ENCODE data around the gene EPS8L1. TPM values are rescaled to one million over a fixed set of nuclear protein-coding genes. Genes with fewer than 3 reads are reported as not detected.
"Not testable (repeated sequence)": the region's sequence is repeated elsewhere in the genome, so short reads cannot be mapped to it uniquely, and the experiment has no call there.

Gene EPS8L1
- total and polyA plus RNA-seq, 2 donors = 3.0 to 8.1 TPM

- peak within 1 kb of the TSS; percentile 89 for H3K4me3 ChIP-seq (ENCODE audit: low read depth, low read length)
- peak; percentile 82 for DNase-seq (ENCODE audit: extremely low spot score)
- 1% methylated on average over 70 of the region's 70 CpGs for WGBS
- peaks cover 3% of the 10 kb centered on the region for H3K36me3 ChIP-seq (ENCODE audit: insufficient read depth)
- H3K4me1 ChIP-seq (ENCODE audit: insufficient read depth) = no peaks in the 10 kb centered on the region
- H3K27ac ChIP-seq (ENCODE audit: low read depth) = peak within 1 kb of the TSS; percentile 72
These were observed 12.8 kb upstream of the EPS8L1 start, which contains the start of gene RDH13 for GRCh38 chr19:55062735-55063491. Gene RDH13 (minus strand): TSS chr19:55063148. CDS start chr19:55063032, 116 bp downstream.

- no peak for DNase-seq (ENCODE audit: extremely low spot score)
These were observed 12.2 kb upstream of the EPS8L1 start for GRCh38 chr19:55063492-55063843.

GRCh38 chr19:55065516-55065915 lies 10.2 kb upstream of the EPS8L1 start:
- 80% methylated on average over 9 of the region's 9 CpGs for WGBS
- H3K36me3 ChIP-seq (ENCODE audit: insufficient read depth); DNase-seq (ENCODE audit: extremely low spot score); H3K27ac ChIP-seq (ENCODE audit: low read depth); H3K4me3 ChIP-seq (ENCODE audit: low read depth, low read length); H3K4me1 ChIP-seq (ENCODE audit: insufficient read depth): not testable (repeated sequence)

More at GRCh38 chr19:55063492-55063843, 12.2 kb upstream of the EPS8L1 start:
- no peaks in the 10 kb centered on the region for H3K36me3 ChIP-seq (ENCODE audit: insufficient read depth)
- H3K27ac ChIP-seq (ENCODE audit: low read depth) = no peak overlapping the region
- peak overlapping the region; percentile 89 for H3K4me3 ChIP-seq (ENCODE audit: low read depth, low read length)
- no peaks in the 10 kb centered on the region for H3K4me1 ChIP-seq (ENCODE audit: insufficient read depth)
- 62% methylated on average over 3 of the region's 3 CpGs for WGBS

- H3K36me3 ChIP-seq (ENCODE audit: insufficient read depth) = no peaks in the 10 kb centered on the region
- no peak for DNase-seq (ENCODE audit: extremely low spot score)
- no peak overlapping the region for H3K27ac ChIP-seq (ENCODE audit: low read depth)
- WGBS = 22% methylated on average over 2 of the region's 2 CpGs
- no peaks in the 10 kb centered on the region for H3K4me1 ChIP-seq (ENCODE audit: insufficient read depth)
- no peak overlapping the region for H3K4me3 ChIP-seq (ENCODE audit: low read depth, low read length)
These were observed 9.5 kb upstream of the EPS8L1 start for GRCh38 chr19:55066107-55066709.

GRCh38 chr19:55067869-55068268 lies 7.8 kb upstream of the EPS8L1 start:
- no peak for DNase-seq (ENCODE audit: extremely low spot score)
- Histone ChIP-seq H3K36me3 (ENCODE audit: insufficient read depth) (no peaks in the 10 kb centered on the region), H3K4me1 (ENCODE audit: insufficient read depth) (no peaks in the 10 kb centered on the region), H3K4me3 (ENCODE audit: low read depth, low read length) (no peak overlapping the region), H3K27ac (ENCODE audit: low read depth) (no peak overlapping the region)
- WGBS = 30% methylated on average over 3 of the region's 3 CpGs

- Histone ChIP-seq H3K36me3 (ENCODE audit: insufficient read depth) (no peaks in the 10 kb centered on the region), H3K4me3 (ENCODE audit: low read depth, low read length) (no peak overlapping the region), H3K27ac (ENCODE audit: low read depth) (peak overlapping the region; percentile 78), H3K4me1 (ENCODE audit: insufficient read depth) (no peaks in the 10 kb centered on the region)
- DNase-seq (ENCODE audit: extremely low spot score) = no peak
- WGBS = 6% methylated on average over 30 of the region's 30 CpGs
These were observed 6.5 kb upstream of the EPS8L1 start for GRCh38 chr19:55068950-55069864.

GRCh38 chr19:55069865-55070197 lies 5.8 kb upstream of the EPS8L1 start:
- Histone ChIP-seq H3K27ac (ENCODE audit: low read depth) (no peak overlapping the region), H3K36me3 (ENCODE audit: insufficient read depth) (no peaks in the 10 kb centered on the region), H3K4me1 (ENCODE audit: insufficient read depth) (no peaks in the 10 kb centered on the region), H3K4me3 (ENCODE audit: low read depth, low read length) (no peak overlapping the region)
- DNase-seq (ENCODE audit: extremely low spot score) = no peak
- WGBS = 97% methylated on average over 2 of the region's 2 CpGs

GRCh38 chr19:55070466-55071128 lies 5.1 kb upstream of the EPS8L1 start:
- no peak for DNase-seq (ENCODE audit: extremely low spot score)
- WGBS = 83% methylated on average over 10 of the region's 10 CpGs
- no peaks in the 10 kb centered on the region for H3K4me1 ChIP-seq (ENCODE audit: insufficient read depth)
- no peak overlapping the region for H3K27ac ChIP-seq (ENCODE audit: low read depth)
- no peaks in the 10 kb centered on the region for H3K36me3 ChIP-seq (ENCODE audit: insufficient read depth)
- no peak overlapping the region for H3K4me3 ChIP-seq (ENCODE audit: low read depth, low read length)

- WGBS = 39% methylated on average over 8 of the region's 8 CpGs
- DNase-seq (ENCODE audit: extremely low spot score) = no peak
- no peaks in the 10 kb centered on the region for H3K4me1 ChIP-seq (ENCODE audit: insufficient read depth)
- H3K27ac ChIP-seq (ENCODE audit: low read depth) = no peak overlapping the region
- no peak overlapping the region for H3K4me3 ChIP-seq (ENCODE audit: low read depth, low read length)
- no peaks in the 10 kb centered on the region for H3K36me3 ChIP-seq (ENCODE audit: insufficient read depth)
These were observed 4.6 kb upstream of the EPS8L1 start for GRCh38 chr19:55071129-55071502.

- no peak overlapping the region for H3K27ac ChIP-seq (ENCODE audit: low read depth)
- H3K4me1 ChIP-seq (ENCODE audit: insufficient read depth) = no peaks in the 10 kb centered on the region
- WGBS = 64% methylated on average over 8 of the region's 8 CpGs
- DNase-seq (ENCODE audit: extremely low spot score) = no peak
- H3K4me3 ChIP-seq (ENCODE audit: low read depth, low read length) = no peak overlapping the region
- H3K36me3 ChIP-seq (ENCODE audit: insufficient read depth) = no peaks in the 10 kb centered on the region
These were observed 3.8 kb upstream of the EPS8L1 start for GRCh38 chr19:55071913-55072312.

GRCh38 chr19:55076321-55076720 lies 652 bp downstream of the EPS8L1 start:
- Histone ChIP-seq H3K36me3 (ENCODE audit: insufficient read depth) (no peaks in the 10 kb centered on the region), H3K4me1 (ENCODE audit: insufficient read depth) (peaks cover 3% of the 10 kb centered on the region), H3K4me3 (ENCODE audit: low read depth, low read length) (no peak overlapping the region), H3K27ac (ENCODE audit: low read depth) (no peak overlapping the region)
- 80% methylated on average over 12 of the region's 12 CpGs for WGBS
- no peak for DNase-seq (ENCODE audit: extremely low spot score)

- Histone ChIP-seq H3K27ac (ENCODE audit: low read depth) (no peak overlapping the region), H3K4me3 (ENCODE audit: low read depth, low read length) (no peak overlapping the region), H3K4me1 (ENCODE audit: insufficient read depth) (peaks cover 4% of the 10 kb centered on the region), H3K36me3 (ENCODE audit: insufficient read depth) (no peaks in the 10 kb centered on the region)
- DNase-seq (ENCODE audit: extremely low spot score) = no peak
- 77% methylated on average over 2 of the region's 2 CpGs for WGBS
These were observed 1.4 kb downstream of the EPS8L1 start for GRCh38 chr19:55077106-55077505.

GRCh38 chr19:55078996-55079395 lies 3.3 kb downstream of the EPS8L1 start:
- no peak for DNase-seq (ENCODE audit: extremely low spot score)
- no peaks in the 10 kb centered on the region for H3K36me3 ChIP-seq (ENCODE audit: insufficient read depth)
- WGBS = 77% methylated on average over 5 of the region's 5 CpGs

More at GRCh38 chr19:55078996-55079395, 3.3 kb downstream of the EPS8L1 start:
- no peak overlapping the region for H3K27ac ChIP-seq (ENCODE audit: low read depth)
- H3K4me3 ChIP-seq (ENCODE audit: low read depth, low read length) = no peak overlapping the region
- H3K4me1 ChIP-seq (ENCODE audit: insufficient read depth) = peaks cover 4% of the 10 kb centered on the region

Measured in urinary bladder (tissue), 4 donors.